GM03348 (cell line): Measurements from ENCODE around the gene EGLN1.
A peak's percentile ranks its signal among the peaks of the same experiment; 100 is the strongest.

ENCODE experiments used
- DNase-seq: peaks from one replicate; pipeline ENCODE4 v3.0.0; 2012; ENCODE audit warnings: low spot score

Gene EGLN1

GRCh38 chr1:231327617-231328016 is 94.5 kb downstream of the EGLN1 start:
- DNase-seq, result no peak

- no peak for DNase-seq
Measured at GRCh38 chr1:231326248-231326647, 95.8 kb downstream of the EGLN1 start.

GRCh38 chr1:231324660-231325059 is 97.4 kb downstream of the EGLN1 start:
- no peak for DNase-seq

- no peak for DNase-seq
Measured at GRCh38 chr1:231322880-231323530, 99.1 kb downstream of the EGLN1 start.

GRCh38 chr1:231319080-231319479 is 103.0 kb downstream of the EGLN1 start:
- DNase-seq, result no peak

- DNase-seq, result no peak
Measured at GRCh38 chr1:231318568-231318967, 103.5 kb downstream of the EGLN1 start.

- no peak for DNase-seq
Measured at GRCh38 chr1:231318015-231318355, 104.1 kb downstream of the EGLN1 start.

- DNase-seq, result no peak
Measured at GRCh38 chr1:231317306-231318014, 104.6 kb downstream of the EGLN1 start.

GRCh38 chr1:231315887-231316286 is 106.2 kb downstream of the EGLN1 start:
- DNase-seq, result peak; percentile 41
